Epithelial cell of esophagus (primary cell): Measurements from ENCODE around the gene EPHA8.

Source experiments
- DNase-seq: peaks from one replicate; pipeline ENCODE4 v3.0.0; 2010; ENCODE audit warnings: low read depth
- H3K4me3 ChIP-seq: 2 replicates; pipeline ENCODE4 v1.5.1; 2011; ENCODE audit warnings: mild to moderate bottlenecking, low read length, control low read depth
- TF ChIP-seq, protein P1 (sequence below): IDR thresholded peaks from 2 replicates; pipeline ENCODE4 v1.5.1; 2011; ENCODE audit warnings: low read depth, mild to moderate bottlenecking, low read length, control low read depth, inconsistent platforms; ENCODE audit not compliant: insufficient read depth; ENCODE audit errors: missing control alignments

EPHA8 gene

DNA sequence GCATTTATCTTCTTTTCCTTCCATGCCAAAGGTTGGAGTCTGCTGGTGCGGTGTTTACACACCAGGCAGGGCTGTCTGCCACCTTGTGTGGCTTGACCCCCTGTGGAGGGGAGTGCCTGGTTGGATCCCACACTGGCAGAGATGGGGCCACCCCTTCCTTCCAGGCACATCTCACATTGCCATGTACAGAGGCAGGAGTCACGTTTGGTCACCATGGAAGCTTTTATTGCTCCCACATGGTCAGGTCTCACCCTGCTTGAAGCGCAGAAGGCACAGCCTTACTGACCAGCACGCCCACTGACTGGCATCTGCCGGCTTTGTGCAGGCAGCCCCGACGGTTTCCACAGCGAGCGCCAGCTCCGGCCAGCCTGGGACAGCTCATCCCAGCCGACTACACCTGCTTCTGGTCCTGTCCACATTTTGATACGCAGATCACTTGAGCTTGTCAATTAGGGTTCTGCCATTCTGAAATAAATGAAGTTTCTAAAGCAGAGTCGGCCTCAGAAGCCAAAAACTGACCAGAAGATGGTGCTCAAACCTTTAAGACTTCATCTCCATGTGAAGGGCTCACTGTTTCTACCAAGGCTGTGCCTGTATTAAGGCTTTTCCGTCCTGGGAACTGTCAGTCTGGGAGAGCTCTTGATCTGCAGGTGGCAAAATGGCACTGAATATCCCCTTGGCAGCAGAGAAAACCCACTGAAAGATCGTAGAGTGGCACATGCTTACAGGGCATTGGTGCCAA, 35.6 kb upstream of the EPHA8 start:
- H3K4me3 ChIP-seq: no peak overlapping the region
- TF ChIP-seq, protein P1, sequence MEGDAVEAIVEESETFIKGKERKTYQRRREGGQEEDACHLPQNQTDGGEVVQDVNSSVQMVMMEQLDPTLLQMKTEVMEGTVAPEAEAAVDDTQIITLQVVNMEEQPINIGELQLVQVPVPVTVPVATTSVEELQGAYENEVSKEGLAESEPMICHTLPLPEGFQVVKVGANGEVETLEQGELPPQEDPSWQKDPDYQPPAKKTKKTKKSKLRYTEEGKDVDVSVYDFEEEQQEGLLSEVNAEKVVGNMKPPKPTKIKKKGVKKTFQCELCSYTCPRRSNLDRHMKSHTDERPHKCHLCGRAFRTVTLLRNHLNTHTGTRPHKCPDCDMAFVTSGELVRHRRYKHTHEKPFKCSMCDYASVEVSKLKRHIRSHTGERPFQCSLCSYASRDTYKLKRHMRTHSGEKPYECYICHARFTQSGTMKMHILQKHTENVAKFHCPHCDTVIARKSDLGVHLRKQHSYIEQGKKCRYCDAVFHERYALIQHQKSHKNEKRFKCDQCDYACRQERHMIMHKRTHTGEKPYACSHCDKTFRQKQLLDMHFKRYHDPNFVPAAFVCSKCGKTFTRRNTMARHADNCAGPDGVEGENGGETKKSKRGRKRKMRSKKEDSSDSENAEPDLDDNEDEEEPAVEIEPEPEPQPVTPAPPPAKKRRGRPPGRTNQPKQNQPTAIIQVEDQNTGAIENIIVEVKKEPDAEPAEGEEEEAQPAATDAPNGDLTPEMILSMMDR: no peak
- DNase-seq: no peak

- TF ChIP-seq, protein P1: no peak
Observed at GRCh38 chr1:22528451-22528850, 34.8 kb upstream of the EPHA8 start.

GRCh38 chr1:22529901-22530621, 33.2 kb upstream of the EPHA8 start:
- H3K4me3 ChIP-seq: no peak overlapping the region
- TF ChIP-seq, protein P1: no peak
- DNase-seq: no peak

More at GRCh38 chr1:22528451-22528850, 34.8 kb upstream of the EPHA8 start:
- no peak overlapping the region for H3K4me3 ChIP-seq
- DNase-seq: no peak

DNA sequence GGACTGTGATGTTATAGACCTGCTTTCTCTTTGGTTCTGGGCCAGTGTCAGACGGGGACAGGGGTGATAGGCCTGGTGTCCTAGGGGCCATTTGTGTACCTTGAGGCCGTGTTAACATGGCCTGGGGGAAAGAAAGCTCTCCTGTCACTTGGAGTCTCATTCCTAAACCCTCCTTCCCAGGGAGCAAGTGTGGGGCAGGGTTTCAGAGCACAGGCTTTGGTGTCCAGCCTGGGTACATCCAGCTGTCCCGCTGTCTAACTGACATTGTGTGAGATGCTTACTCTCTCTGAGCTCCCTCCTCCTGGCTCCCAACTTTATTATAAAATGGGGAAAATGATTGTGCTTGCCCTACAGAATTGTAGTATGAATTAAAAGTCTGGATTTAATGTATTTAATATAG, 32.6 kb upstream of the EPHA8 start:
- DNase-seq: no peak
- H3K4me3 ChIP-seq: no peak overlapping the region
- TF ChIP-seq, protein P1: no peak

DNA sequence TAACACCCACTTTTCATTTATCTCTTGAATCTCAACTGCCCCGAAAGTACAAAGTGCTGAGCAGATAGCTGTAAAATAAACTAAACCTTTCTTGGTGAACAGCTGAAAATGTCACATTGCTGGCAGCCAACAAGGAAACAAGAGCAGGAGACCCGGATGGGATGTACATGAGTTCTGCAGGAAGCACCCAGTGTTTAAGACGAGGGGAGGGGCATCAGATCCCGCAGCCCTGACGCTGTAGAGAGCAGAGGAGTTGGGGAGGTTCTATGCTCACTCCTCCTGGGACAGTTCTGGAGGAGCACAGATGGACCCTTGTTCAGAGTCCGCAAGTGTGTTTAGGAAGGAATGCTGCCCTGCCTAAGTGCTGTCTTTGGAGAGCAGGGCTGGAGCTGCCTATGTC, 32.0 kb upstream of the EPHA8 start:
- no peak overlapping the region for H3K4me3 ChIP-seq
- no peak for DNase-seq
- TF ChIP-seq, protein P1: no peak

DNA sequence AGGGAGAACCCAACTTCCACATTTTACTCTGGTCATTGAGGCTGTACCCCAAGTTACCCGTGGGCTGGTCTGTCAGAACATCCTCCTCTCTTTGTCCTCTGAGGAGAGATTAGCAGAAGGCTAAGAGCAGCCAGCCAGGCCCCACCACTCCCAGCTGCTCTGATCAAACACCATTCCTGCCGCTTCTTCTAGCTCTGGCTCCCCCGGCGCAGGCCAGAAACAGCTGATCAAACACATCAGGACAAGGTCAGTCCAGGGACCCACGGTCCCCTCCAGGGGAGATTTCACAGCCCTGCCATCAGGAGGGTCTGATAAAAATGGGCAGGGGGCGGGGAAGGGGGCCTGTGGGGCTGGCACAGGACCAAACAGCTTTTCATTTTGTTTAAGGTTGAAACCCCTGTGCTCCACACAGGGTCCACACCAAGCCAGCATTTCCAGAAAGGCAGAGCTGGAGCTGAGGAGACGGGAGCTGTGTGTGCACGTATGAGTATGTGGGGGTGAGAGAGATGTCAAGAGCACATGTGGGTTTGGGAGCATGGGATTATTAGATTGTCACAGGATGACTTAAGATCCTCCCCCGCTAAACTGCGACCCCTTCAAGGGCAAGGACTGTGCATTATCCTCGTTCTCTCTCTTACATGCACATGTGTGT, 29.9 kb upstream of the EPHA8 start:
- no peak for DNase-seq
- TF ChIP-seq, protein P1: no peak
- no peak overlapping the region for H3K4me3 ChIP-seq

- TF ChIP-seq, protein P1: no peak
- no peak overlapping the region for H3K4me3 ChIP-seq
- DNase-seq: no peak
Observed at GRCh38 chr1:22534951-22535350, 28.3 kb upstream of the EPHA8 start.
